Measurements from ENCODE around the gene DPP10.
"Not testable (repeated sequence)": the region's sequence is repeated elsewhere in the genome, so short reads cannot be mapped to it uniquely, and the experiment has no call there.

Gene DPP10

DNA sequence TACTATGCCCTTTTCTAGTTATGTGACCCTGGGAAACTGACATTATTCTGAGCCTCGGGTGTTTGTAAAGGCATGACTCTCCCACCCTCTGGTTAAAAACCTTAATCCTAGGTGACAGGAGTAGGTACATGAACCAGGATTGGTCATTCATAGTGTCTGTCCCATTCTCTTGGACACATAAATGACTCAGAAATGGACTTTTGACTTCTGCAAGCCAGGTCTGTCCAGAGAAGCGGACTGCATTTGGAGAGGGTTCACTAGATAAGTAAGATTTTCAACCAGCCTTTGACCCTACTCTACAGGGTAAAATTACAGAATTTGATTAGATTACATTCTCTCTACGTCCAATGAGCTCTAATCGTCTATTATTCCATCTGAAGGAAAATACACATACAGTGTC, 285.9 kb downstream of the DPP10 start:
- DNase-seq, result no peak

GRCh38 chr2:114729026-114729425, 286.6 kb downstream of the DPP10 start:
- DNase-seq, result no peak

- DNase-seq, result no peak
These were observed 292.7 kb downstream of the DPP10 start for GRCh38 chr2:114735126-114735525.

DNA sequence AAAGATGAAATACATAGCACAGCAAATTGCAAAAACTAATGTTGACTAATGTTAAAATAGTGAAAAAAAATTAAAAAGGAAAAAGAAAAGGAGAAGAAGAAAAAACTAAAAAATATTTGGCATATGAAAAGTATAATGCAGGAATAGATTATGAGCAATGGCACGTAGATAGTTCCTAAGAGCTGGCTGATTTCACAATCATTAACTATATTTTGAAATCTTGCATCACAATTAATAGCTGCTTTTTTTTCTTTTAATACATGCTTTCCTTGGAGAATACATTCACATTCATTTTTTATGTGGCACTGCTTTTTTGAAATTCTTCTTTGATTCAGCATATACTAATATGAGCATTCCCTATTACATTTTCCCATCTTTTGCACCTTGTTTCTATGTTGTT, 299.8 kb downstream of the DPP10 start:
- no peak for DNase-seq

GRCh38 chr2:114745700-114746099, 303.3 kb downstream of the DPP10 start:
- DNase-seq, result no peak

- DNase-seq, result not testable (repeated sequence)
These were observed 305.7 kb downstream of the DPP10 start for GRCh38 chr2:114748175-114748574.

DNA sequence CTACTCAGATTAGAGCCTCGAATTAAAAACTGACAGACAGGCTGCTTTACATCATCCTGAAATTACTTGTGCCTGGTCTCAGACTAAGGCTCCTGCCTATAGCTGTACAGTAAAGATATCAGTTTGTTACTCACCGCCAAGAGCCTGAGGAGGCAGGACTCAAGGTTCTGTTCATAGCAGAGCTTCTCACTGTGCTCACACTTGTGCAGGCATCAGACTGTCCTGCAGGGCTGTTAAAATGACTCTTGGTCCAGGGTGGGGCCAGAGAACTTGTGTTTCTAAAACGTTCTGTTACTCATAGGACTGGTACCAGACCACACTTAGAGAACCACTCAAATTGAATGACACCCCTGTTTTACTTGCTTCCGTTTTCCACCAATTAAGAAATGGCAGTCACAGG, 310.0 kb downstream of the DPP10 start:
- no peak for DNase-seq

DNA sequence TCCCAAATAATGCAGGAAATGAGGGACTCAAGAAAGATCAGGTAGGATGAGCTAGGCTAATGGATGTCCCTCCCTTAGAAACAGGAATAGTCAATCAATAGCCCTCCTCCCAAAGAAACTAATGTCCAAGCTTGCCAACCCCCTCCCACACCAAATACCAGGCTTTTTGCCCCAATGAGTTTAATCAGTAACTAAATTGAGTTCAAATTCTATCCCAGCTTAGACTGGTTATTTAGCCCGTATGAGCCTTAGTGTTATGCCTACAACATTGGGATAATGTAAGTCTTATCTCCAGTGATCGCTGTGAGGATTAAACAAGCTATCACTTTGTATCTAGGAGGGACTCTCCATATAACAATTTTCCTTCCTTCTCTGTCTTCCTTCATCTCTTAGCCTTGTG, 310.7 kb downstream of the DPP10 start:
- no peak for DNase-seq

DNA sequence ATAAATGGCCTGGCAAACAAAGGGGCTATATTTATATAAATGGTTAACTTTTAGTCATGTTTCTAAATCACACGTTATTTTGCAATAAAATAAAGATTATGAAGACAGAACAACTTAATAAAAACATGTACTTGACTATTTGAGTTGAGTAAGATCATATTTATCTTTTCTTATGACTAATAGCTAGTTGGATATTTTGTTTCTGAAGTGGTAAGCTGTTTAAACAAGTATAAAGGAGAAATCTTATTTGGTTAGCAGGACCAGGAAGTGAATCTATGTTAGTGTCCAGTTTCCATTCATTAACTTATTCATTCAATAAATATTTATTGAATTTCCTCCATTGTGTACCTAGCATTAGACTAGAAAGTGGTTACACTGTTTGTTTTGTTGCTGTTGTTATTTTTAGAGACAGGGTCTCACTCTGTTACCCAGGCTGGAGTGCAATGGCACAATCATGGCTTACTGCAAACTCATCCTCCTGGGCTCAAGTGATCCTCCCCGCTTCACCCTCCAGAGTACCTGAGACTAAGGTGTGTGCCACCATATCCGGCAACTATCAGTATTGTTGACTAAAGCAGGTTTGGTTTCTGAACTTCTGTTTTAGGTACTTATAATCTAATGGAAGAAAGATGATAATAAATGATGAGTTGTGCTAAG, 312.6 kb downstream of the DPP10 start:
- no peak for DNase-seq

- DNase-seq, result no peak
These were observed 319.9 kb downstream of the DPP10 start for GRCh38 chr2:114762376-114762775.

DNA sequence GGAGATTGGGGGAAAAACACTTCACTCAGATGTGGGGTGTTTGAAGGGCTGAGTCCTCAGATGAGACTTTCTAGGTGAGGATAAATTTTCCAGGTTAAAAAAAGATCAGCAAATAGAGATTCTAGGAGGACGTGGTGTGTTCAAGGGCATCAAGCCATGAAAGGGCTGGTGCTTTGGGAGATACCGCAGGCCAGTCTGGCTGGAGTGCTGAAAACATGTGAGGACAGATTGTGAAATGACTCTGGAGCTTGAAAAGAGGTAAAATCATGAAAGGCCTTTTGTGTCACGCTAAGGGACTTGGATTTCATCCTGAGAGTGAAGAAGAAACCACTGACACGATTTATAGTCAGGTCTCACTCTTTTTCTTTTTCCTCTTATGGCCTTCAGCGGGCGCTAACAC, 320.5 kb downstream of the DPP10 start:
- no peak for DNase-seq

DNA sequence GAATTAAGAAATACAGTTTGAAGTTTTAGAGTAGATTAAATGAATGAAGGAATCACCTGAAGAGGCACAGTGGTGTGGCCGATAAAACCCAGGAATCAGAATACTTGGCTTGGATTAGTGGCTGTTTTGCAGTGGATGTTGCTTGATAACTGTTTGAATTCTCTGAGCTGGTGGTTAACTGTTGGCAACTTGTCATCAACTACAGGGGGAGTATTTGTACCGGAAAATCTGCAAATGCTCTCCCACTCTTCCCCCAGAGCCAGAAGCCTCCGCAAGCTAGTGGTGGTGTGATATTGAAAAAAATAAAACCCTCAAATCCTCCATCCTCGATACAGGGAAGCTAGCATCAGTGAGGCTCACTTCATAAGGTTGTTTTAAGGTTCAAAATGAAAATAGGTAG, 326.7 kb downstream of the DPP10 start:
- no peak for DNase-seq

DNA sequence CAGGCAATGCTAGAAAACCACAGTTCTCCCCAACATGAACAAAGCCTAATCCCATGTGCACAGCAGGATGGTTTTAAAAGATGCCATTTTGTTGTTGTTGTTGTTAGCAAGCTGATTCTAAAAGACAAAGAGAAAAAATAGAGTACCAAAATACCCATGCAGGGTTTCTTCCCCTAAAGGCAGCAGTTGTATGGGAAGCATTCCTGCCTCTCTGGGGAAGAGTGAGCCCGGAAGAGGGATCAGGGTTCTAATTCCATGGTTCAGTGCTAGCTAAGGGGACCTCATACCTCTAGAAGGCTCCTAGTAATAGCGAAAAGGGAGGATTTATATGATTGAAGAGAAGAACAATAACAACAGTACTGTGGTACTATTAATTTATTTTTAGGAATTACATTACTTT, 327.6 kb downstream of the DPP10 start:
- DNase-seq, result no peak

DNA sequence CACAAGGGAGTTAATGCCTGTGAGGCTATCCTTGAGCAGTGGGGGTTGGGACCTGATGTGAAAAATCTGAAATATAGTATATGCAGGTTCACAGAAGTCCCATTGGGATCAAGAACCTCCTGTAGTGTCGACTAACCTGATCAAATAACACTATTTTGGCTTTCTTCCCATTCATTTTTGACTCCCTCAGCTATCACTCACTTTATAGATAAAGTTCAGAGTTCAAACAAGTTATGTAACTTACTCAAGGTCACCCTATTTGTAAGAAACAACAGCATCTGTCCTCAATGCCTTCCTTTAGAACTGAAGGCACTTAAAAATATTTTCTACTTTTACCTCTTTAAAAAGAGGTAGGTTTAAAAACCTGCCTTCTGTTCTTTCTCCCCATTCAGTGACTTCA, 341.6 kb downstream of the DPP10 start:
- DNase-seq, result no peak

DNA sequence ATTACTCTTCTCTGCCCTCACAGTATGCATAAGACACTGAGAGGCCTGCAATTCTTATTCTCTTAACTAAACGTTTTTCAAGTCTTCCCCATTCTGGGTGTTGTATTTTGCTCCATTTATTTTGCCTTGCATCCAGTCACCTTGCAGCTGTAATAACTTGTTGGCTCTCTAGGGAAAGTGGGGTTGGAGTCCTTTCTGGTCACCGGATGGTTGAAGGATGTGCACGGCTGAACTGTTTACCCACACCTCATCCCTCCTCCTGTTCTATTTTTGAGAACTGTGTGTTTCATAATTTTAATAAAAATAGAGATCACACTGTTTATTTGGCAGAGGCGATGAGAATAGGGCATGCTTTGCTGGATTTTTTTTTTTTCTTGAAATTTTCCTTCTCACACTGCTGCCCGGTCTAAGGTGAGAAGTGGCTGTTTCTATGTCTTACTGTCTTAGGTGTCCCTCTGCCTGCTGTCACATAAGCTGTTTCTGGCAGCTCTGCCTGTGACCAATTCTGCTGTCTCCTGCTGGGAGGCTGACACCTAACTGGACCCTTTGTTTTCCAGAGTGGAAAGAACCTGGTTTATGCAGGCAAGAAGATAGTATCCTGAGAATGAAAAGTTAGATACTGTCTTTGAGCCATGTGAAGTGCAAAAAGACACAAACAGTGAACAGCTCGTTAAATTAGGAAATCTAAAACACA, 342.6 kb downstream of the DPP10 start:
- no peak for DNase-seq

- no peak for DNase-seq
These were observed 344.5 kb downstream of the DPP10 start for GRCh38 chr2:114786901-114787300.

GRCh38 chr2:114787486-114787885, 345.0 kb downstream of the DPP10 start:
- no peak for DNase-seq

DNA sequence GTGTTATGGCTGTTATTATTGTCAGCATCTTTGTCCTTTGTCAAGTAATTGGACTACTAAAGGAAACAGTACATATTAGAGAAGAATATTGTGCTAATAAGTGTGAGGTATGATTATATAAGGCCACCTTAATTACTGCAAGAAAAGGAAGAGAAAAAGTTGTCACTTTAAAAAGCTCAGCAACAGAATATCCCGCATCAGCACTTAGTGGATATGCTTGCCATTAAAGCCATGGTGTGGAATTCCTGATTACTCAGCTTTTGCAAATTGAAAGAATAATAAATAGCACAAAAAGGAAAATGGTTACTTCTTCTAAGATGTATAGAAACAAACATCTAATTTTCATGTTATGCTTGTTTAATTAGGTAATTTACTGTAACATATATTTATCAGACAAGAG, 347.5 kb downstream of the DPP10 start:
- no peak for DNase-seq

GRCh38 chr2:114797540-114797939, 355.1 kb downstream of the DPP10 start:
- no peak for DNase-seq

DNA sequence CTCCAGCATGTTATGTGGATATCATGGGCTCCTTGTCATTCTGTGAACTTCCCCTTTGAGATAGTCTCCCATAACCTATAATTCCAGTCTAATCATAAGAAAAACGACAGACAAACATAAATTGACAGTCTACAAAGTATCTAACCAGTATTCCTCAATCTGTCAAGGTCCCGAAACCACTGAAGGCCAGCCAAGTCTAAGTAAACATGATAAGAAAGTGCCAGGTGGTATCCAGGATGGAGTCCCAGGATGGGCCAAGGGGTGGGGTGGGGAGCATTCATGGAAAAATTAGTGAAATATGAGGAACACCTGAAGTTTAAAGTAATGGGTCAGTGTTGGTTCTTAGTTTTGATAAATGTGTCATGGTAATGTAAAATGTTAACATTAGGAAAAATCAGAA, 355.5 kb downstream of the DPP10 start:
- DNase-seq, result no peak

DNA sequence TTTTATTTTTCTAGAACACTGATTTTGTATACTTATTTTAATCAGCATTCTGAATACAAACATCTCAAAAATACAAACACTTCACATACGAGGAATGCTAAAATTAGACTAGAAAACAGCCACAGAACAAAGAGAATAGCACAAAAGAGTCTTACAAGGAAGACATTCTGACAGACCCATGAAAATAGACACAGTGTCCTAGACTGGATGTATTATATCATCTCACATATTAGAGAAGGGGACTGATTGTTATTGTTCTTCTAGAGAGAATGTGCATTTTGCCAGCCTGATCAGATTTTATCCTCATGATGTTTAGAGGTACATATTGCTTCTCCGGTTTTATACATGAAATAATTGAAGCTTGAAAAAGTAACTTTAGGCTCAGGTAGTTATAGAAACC, 357.9 kb downstream of the DPP10 start:
- no peak for DNase-seq

DNA sequence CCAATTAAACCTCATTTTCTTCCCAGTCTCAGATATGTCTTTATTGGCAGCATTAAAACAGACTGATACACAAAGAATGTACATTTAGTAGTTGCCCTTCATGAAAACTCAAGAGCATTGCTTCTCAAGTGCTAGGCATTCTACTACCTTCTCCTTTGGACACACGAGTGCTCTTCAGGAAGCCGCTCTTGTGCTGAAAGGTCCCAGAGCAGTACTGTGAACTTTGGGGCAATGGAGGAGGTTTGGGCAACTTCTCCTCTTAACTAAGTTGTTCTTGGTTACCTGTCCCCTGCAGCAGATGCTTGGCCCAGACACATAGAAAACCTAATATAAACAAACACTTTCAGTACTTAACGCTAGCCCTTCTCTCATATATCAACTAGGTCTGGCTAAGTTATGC, 362.8 kb downstream of the DPP10 start:
- DNase-seq, result no peak

DNA sequence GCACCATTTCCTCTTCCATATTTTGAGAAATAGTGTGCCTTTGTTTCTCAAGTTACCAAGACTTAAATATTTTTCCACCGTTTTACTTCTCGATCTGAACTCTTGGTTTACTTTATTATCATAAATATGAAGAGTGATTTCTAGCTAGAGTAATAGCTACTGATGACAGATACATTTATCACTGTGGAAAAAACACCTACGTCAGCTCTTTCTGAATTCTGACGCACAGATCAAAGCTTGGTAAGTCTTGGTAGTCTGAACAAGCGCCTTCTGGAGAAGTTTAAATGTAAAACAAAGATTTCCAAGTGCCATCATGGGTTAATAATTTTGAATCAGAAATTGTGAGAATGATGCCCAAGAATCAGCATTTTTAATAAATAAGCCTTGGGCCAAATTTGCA, 367.7 kb downstream of the DPP10 start:
- DNase-seq, result no peak

GRCh38 chr2:114812261-114812660, 369.8 kb downstream of the DPP10 start:
- no peak for DNase-seq

GRCh38 chr2:114814355-114814754, 371.9 kb downstream of the DPP10 start:
- no peak for DNase-seq
